ENCODE data around the gene CFL1.

- TF ChIP-seq EZH2 (IDR thresholded peaks at IDR 0.05; ENCODE audit: low read length, missing control alignments) (no peak), CTCF (conservative IDR thresholded peaks at IDR 0.05 in 1 of 2, IDR thresholded peaks at IDR 0.05 in 1 of 2; ENCODE audit: low read depth in 1 of 2, low read length in 2 of 2) (no peak)
Measured at GRCh38 chr11:65865550-65866172, 7.7 kb upstream of the CFL1 start.
